Measurements from ENCODE around the gene ALOX12.
"Not testable (repeated sequence)": the region's sequence is repeated elsewhere in the genome, so short reads cannot be mapped to it uniquely, and the experiment has no call there.

The ALOX12 gene

DNA sequence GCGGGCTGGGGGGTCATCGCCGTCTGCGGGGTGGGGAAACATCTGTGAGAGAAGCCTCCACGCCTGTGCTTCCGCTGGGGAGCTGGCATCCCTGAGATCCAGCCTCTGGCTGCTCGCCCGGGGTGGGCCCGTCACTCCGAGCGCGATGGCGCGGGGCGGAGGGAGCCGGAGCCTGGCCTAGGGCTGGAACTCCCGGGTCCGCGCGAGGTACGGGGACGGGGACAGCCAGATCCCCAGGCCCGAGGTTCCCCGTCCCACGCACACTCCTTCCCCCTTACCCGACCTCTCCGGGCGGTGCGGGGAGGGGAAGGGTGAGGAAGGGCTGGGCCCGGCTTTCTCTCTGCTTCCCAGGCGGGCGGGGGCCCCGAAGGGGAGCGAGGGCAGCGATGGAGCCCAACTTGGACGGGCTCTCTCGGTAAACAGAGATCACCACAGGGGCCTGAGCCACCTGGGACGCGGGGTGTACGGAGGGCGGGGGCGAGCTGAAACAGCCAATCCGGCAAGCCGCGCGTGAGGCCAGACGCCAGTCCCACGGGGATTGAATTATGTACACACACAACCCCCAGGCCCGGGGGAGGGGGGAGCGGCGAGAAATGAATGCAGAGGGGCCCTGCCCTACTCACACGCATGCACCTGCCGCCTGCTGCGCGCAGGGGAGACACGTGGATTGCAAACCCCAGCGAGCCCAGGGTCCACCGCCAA lies 47.8 kb downstream of the ALOX12 start, which contains the start of gene SLC16A11:
SLC16A11 (minus strand) TSS at position 596 of the 702 bp plus-strand sequence; CDS start at position 17, 579 bp downstream.
- no peak within 1 kb of the TSS for H3K9ac ChIP-seq (ENCODE audit: insufficient read length)
- TF ChIP-seq FOXP2 (optimal IDR thresholded peaks at IDR 0.05; ENCODE audit: control extremely low read depth, extremely low read length, insufficient read depth) (no peak), POLR2AphosphoS5 (IDR thresholded peaks at IDR 0.05; ENCODE audit: borderline replicate concordance, low read depth, low read length) (no peak), EZH2 (IDR thresholded peaks at IDR 0.05) (no peak)
- H3K27ac ChIP-seq: no peak within 1 kb of the TSS

DNA sequence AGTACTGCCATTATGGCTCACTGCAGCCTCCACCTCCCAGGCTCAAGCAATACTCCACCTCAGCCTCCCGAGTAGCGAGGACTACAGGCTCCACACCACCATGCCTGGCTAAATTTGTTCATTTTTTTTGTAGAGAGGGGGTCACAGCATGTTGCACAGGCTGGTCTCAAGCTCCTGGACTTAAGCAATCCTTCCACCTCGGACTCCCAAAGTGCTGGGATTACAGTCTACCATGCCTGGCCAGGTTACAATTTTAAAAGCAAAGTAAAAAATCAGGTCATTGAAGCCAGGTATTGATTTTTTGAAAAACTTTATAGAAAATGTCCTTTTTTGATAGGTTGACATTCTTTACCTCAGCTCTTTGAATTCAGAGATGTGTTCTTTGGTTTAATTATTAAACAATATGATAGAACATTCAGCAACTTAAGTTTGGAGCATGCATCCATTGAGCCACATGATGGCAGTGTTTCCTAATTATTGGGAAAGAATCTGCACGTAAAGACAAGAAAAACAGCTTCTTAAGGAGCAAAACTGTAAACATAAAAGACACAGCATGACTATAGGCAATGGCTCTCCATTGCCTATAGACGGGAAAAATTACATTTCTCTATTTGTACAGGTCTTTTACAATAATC lies 49.8 kb downstream of the ALOX12 start:
- peak overlapping the region; percentile 39 for H3K4me3 ChIP-seq
- no peaks in the 10 kb centered on the region for H3K9me3 ChIP-seq (ENCODE audit: low read depth, low read length)
- no peak overlapping the region for H3K9ac ChIP-seq (ENCODE audit: insufficient read length)
- H3K27ac ChIP-seq: no peak overlapping the region
- peak; percentile 55 for DNase-seq (ENCODE audit: low read depth, low spot score)
- TF ChIP-seq POLR2AphosphoS5 (IDR thresholded peaks at IDR 0.05; ENCODE audit: borderline replicate concordance, low read depth, low read length) (no peak), FOXP2 (optimal IDR thresholded peaks at IDR 0.05; ENCODE audit: control extremely low read depth, extremely low read length, insufficient read depth) (no peak), EZH2 (IDR thresholded peaks at IDR 0.05) (no peak)
- no peaks in the 10 kb centered on the region for H3K36me3 ChIP-seq (ENCODE audit: insufficient read depth, low read length)

More for the DNA sequence above, 47.8 kb downstream of the ALOX12 start, which contains the start of gene SLC16A11:
- Histone ChIP-seq H3K4me3 (no peak within 1 kb of the TSS), H3K9me3 (ENCODE audit: low read depth, low read length) (no peaks in the 10 kb centered on the region), H3K36me3 (ENCODE audit: insufficient read depth, low read length) (no peaks in the 10 kb centered on the region)
- no peak for DNase-seq (ENCODE audit: low read depth, low spot score)

DNA sequence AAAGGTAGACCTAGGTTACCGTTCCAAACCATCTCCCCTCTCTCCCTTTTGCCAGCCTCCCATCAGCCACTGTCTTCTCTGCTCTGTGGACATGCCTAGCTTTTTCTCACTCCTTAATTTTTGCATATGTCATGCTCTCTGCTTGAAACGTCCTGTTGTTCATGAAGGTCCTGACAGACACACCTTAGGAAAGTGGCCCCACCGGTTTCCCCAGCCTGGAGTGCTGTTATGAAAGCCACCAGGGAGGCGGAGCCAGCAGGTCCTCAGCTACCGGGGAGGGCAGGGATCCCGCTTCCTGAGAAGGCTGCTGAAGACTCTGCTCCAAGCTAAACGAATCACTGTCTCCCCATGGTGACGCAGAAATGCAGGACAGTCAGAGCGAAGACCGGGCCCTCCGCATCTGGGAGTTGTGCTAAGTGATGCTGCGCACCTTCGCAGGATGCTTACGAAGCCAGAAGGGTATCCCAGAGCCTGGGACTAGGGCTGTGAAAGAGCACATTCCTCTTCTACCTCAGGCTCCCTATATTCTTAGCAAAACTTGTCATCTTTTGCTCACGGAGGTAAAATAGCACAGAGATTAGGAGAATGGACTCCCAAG lies 50.4 kb downstream of the ALOX12 start:
- H3K27ac ChIP-seq: no peak overlapping the region

DNA sequence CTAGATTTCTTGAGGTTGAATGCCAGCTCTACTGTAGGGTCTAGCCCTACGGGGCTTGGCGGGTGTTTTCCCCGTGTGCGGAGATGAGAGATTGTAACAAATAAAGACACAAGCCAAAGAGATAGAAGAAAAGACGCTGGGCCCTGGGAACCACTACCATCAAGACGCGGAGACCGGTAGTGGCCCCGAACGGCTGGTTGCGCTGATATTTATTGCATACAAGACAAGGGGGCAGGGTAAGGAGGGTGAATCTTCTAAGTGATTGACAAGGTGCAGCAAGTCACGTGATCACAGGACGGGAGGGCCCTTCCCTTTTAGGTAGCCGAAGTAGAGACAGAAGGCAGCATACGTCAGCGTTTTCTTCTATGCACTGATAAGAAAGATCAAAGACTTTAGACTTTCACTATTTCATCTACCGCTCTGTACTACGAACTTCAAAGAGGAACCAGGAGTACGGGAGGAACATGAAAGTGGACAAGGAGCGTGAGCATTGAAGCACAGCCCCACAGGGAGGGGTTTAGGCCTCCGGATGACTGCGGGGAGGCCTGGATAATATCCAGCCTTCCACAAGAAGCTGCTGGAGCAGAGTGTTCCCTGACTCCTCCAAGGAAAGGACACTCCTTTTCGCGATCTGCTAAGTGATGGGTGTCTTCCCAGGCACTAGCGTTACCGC lies 51.0 kb downstream of the ALOX12 start:
- not testable (repeated sequence) for H3K27ac ChIP-seq; DNase-seq (ENCODE audit: low read depth, low spot score); H3K36me3 ChIP-seq (ENCODE audit: insufficient read depth, low read length); H3K4me3 ChIP-seq; H3K9ac ChIP-seq (ENCODE audit: insufficient read length); H3K9me3 ChIP-seq (ENCODE audit: low read depth, low read length)

More for the DNA sequence above, 50.4 kb downstream of the ALOX12 start:
- no peak for DNase-seq (ENCODE audit: low read depth, low spot score)
- no peak overlapping the region for H3K9ac ChIP-seq (ENCODE audit: insufficient read length)
- TF ChIP-seq EZH2 (IDR thresholded peaks at IDR 0.05) (no peak), POLR2AphosphoS5 (IDR thresholded peaks at IDR 0.05; ENCODE audit: borderline replicate concordance, low read depth, low read length) (no peak), FOXP2 (optimal IDR thresholded peaks at IDR 0.05; ENCODE audit: control extremely low read depth, extremely low read length, insufficient read depth) (no peak)
- no peaks in the 10 kb centered on the region for H3K9me3 ChIP-seq (ENCODE audit: low read depth, low read length)
- no peaks in the 10 kb centered on the region for H3K36me3 ChIP-seq (ENCODE audit: insufficient read depth, low read length)
- peak overlapping the region; percentile 39 for H3K4me3 ChIP-seq

DNA sequence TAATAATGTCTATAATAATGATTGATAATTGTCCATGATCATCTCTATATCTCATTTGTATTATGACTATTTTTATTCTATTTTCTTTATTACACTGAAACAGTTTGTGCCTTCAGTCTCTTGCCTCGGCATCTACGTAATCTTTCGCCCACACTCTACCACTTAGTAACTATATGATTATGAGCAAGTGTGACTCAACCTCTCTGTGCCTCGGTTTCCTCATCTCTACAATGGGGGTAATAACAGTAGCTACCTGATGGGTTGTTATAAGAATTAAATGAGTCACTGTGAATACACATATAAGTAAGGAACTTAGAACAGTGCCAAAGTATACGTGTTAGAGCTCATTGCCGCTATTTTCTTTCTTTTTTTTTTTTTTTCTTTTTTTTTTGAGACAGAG lies 51.7 kb downstream of the ALOX12 start:
- H3K36me3 ChIP-seq (ENCODE audit: insufficient read depth, low read length): no peaks in the 10 kb centered on the region
- H3K9me3 ChIP-seq (ENCODE audit: low read depth, low read length): no peaks in the 10 kb centered on the region
- H3K27ac ChIP-seq: no peak overlapping the region
- no peak for TF ChIP-seq FOXP2 (optimal IDR thresholded peaks at IDR 0.05; ENCODE audit: control extremely low read depth, extremely low read length, insufficient read depth)
- TF ChIP-seq POLR2AphosphoS5 (IDR thresholded peaks at IDR 0.05; ENCODE audit: borderline replicate concordance, low read depth, low read length): no peak
- H3K9ac ChIP-seq (ENCODE audit: insufficient read length): no peak overlapping the region
- H3K4me3 ChIP-seq: no peak overlapping the region
- DNase-seq (ENCODE audit: low read depth, low spot score): no peak

- Histone ChIP-seq H3K27ac (no peak overlapping the region), H3K9ac (ENCODE audit: insufficient read length) (no peak overlapping the region), H3K4me3 (no peak overlapping the region), H3K36me3 (ENCODE audit: insufficient read depth, low read length) (no peaks in the 10 kb centered on the region), H3K9me3 (ENCODE audit: low read depth, low read length) (no peaks in the 10 kb centered on the region)
- TF ChIP-seq EZH2 (IDR thresholded peaks at IDR 0.05) (no peak), FOXP2 (optimal IDR thresholded peaks at IDR 0.05; ENCODE audit: control extremely low read depth, extremely low read length, insufficient read depth) (no peak), POLR2AphosphoS5 (IDR thresholded peaks at IDR 0.05; ENCODE audit: borderline replicate concordance, low read depth, low read length) (no peak)
- no peak for DNase-seq (ENCODE audit: low read depth, low spot score)
These were observed 53.1 kb downstream of the ALOX12 start for GRCh38 chr17:7048968-7049367.

DNA sequence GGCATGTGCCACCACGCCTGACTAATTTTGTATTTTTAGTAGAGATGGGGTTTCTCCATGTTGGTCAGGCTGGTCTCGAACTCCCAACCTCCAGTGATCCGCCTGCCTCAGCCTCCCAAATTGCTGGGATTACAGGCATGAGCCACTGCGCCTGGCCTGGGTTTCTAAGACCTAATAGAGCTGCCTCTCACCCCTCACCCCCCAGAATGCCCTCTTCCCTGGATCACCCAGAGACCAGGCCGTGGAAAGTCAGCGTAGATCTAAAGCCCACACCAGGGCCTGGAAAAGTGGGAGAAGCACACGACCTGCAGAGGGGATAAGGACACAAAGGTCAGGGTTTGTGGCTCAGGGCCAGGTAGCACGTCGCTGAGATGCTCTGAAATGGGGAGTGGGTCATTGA lies 54.7 kb downstream of the ALOX12 start:
- not testable (repeated sequence) for DNase-seq (ENCODE audit: low read depth, low spot score); H3K9me3 ChIP-seq (ENCODE audit: low read depth, low read length); H3K9ac ChIP-seq (ENCODE audit: insufficient read length); H3K36me3 ChIP-seq (ENCODE audit: insufficient read depth, low read length); H3K27ac ChIP-seq; H3K4me3 ChIP-seq

- no peak overlapping the region for H3K4me3 ChIP-seq
- no peak for DNase-seq (ENCODE audit: low read depth, low spot score)
- H3K36me3 ChIP-seq (ENCODE audit: insufficient read depth, low read length): no peaks in the 10 kb centered on the region
- no peaks in the 10 kb centered on the region for H3K9me3 ChIP-seq (ENCODE audit: low read depth, low read length)
- H3K9ac ChIP-seq (ENCODE audit: insufficient read length): no peak overlapping the region
- TF ChIP-seq POLR2AphosphoS5 (IDR thresholded peaks at IDR 0.05; ENCODE audit: borderline replicate concordance, low read depth, low read length): no peak
- no peak overlapping the region for H3K27ac ChIP-seq
These were observed 60.5 kb downstream of the ALOX12 start for GRCh38 chr17:7056386-7056785.
